ENCODE measurements around the gene GNG4.

Gene GNG4

GRCh38 chr1:235533476-235534168, 116.0 kb downstream of the GNG4 start:
- DNase-seq (ENCODE audit: low read depth) = no peak

GRCh38 chr1:235532360-235532759, 117.2 kb downstream of the GNG4 start:
- no peak for DNase-seq (ENCODE audit: low read depth)

GRCh38 chr1:235527196-235527814, 122.3 kb downstream of the GNG4 start:
- no peak for DNase-seq (ENCODE audit: low read depth)

DNA sequence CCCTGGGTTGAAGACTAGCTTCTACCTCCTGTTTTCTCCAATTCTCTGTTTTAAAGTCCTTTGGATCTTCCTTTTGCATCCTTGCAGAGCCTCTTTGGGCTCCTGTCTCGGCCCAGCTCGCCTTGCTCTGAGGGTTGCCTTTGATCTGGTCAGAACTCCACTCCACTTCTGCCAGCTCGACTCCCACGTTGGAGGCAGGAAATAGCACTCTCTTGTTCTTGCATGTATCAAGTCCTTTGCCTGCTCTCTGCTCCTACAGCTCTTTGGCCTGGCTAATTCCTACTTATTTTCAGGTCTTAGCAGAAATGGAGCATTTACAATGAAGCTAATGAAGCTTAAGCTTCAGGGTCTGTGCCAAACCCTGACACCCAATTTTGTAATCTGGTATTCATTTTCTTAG, 124.3 kb downstream of the GNG4 start:
- DNase-seq (ENCODE audit: low read depth) = no peak

GRCh38 chr1:235516862-235517446, 132.6 kb downstream of the GNG4 start:
- no peak for DNase-seq (ENCODE audit: low read depth)

DNA sequence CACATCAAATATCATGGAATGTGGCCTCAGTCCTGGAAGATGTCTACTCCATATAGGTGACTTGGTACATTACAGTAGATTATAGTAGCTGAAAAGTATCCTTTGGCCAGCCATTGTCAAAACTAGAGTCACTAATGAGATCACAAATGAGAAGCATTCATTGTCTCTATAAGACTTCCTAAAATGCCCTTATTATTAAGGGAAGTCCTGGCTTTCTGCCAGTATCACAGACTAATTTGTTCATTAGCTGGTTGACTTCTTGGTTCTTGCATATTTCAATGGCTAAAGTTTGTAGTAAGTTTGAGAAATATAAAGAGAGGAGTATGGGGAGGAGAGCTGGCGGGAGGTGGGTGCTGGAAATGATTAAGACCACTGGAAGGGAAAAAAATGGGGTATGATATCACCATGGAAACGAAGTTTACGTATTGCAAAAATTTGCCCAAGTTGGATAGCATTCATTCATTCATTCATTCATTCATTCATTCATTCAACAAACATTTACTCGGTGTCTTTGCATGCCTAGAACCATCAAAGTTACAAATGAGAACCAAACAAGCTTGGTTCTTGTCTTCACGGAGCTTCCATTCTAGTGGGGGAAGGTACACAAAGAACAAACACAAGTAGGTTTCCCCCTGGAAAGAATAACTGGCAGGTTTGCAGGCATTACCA, 133.6 kb downstream of the GNG4 start:
- no peak for DNase-seq (ENCODE audit: low read depth)

- no peak for DNase-seq (ENCODE audit: low read depth)
Observed at GRCh38 chr1:235513495-235514366, 135.9 kb downstream of the GNG4 start.

- DNase-seq (ENCODE audit: low read depth) = no peak
Observed at GRCh38 chr1:235511470-235512240, 137.9 kb downstream of the GNG4 start.

GRCh38 chr1:235510823-235511222, 138.8 kb downstream of the GNG4 start:
- DNase-seq (ENCODE audit: low read depth) = no peak

- DNase-seq (ENCODE audit: low read depth) = no peak
Observed at GRCh38 chr1:235507623-235508022, 142.0 kb downstream of the GNG4 start.

GRCh38 chr1:235504494-235505222, 144.9 kb downstream of the GNG4 start:
- DNase-seq (ENCODE audit: low read depth) = peak; percentile 97

DNA sequence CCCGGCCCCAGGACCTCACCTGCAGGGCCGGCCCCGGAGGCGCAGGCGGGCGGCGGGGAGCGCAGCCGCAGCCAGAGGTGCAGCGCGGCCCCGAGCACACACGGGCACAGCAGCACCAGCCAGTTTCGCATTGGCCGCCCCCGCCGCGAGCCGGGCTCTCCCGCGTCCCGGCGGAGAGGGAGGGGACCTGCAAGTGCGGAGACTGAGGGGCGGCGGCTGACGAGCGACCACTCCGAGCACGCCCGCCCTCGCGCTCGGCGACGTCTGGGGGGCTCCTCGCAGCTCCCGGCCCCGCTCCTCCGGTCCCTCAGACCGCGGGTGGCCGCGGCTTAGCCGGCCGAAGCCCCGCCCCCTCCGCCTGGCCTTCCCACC, 145.5 kb downstream of the GNG4 start, which contains the start of gene B3GALNT2:
Gene B3GALNT2 (minus strand): TSS at position 331 of the 372 bp plus-strand sequence. CDS start 200 bp downstream, at position 131.
- DNase-seq (ENCODE audit: low read depth) = no peak

DNA sequence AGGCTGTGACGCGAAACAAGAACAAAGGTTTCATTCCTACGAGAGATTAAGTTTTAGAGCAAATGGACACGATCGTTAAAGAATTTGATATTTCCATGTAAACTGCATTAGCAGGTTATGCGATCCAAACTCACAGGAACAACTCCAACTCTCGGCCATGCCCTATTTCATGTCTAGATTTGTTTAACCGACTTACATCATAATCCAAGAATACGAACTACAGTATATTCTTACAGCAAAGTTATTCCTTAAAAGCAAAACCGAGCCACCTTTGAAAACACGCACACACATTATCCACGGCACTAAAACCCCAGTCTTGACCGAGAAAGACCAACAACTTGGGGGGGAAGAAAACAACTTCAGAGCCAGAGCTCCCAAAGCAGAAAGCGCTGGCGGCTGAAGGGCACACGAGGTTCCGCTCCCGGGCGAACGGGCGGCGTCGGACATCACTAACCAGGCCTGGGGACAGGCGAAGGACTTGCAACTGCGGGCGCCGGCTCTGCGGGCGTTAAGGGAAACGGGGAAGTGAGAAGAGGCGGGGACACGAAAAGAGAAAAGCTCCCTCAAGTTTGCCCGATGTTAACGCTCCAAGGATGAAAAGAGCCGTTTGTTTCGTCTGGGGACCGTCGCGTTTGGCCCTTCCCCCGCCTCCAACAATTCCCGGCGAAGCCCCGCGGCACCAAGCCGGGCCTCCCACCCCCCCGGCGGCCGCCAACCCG, 146.0 kb downstream of the GNG4 start:
- DNase-seq (ENCODE audit: low read depth) = no peak

DNA sequence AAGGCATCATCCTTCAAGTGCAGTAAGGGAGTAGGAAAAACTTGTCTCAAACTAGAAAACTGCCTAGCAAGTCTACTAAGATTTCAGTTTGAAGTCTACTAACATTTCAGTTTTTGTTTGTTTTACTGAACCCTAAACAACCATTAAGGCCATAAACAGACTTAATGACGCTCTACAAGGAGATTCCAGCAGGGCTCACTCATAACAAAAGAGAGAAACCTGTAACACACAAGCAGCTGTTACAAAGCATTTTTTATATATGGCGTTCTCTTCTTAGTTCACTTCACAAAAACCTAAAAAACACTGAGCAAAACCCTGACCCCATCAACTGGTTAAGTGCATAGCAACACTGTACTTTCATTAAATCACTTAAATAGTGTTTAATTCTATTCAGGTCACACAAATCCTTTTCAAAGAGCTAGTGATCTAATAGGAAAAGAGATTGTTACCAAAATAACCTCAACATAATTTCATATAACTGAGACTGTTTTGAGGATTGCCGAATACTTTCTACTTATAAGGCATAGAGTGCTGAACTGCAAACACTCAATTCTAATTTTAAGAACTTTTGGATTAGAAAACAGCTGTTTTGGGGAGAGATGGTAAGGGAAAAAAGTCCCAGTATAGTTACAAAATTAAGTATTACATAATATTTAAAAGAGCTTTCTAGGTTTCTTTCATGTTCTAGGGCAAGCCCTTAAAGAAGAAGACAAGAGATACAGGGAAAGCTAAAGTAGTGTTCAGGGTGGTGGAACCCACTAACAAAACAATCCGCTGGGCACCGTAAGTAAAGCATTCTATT, 146.8 kb downstream of the GNG4 start:
- no peak for DNase-seq (ENCODE audit: low read depth)

DNA sequence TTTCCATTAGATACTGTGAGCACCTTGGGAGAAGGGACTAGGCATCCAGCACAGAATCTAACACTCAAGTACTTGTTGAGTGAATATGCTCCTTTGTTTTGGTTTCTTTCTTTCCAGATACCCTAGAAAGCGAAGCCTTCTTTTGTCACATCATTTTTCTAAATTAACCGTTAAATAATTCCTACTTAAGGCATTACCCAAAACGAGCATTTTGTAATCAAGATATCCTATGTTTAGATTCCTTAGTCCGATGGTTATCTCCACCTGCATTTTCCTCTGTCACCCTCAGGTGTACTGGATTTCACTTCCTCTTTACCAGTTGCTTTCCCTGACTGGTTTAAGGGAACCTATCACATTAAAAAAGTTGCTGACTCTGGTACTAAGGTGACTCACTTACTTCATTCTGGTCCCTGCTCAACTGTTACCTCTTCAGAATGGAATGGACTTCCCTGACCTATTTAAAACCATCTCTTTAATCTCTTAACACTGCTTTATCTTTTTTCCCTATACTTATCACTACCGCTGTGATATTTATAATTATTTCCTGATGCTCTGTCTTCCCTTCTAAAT, 148.5 kb downstream of the GNG4 start:
- DNase-seq (ENCODE audit: low read depth) = no peak
